ENCODE data around the gene SMARCA1. TPM values are rescaled to one million over a fixed set of nuclear protein-coding genes. Genes with fewer than 3 reads are reported as not detected.

SMARCA1 gene
- total RNA-seq, 2 experiments from 2014 or later = 0.19 TPM; not detected in 1

DNA sequence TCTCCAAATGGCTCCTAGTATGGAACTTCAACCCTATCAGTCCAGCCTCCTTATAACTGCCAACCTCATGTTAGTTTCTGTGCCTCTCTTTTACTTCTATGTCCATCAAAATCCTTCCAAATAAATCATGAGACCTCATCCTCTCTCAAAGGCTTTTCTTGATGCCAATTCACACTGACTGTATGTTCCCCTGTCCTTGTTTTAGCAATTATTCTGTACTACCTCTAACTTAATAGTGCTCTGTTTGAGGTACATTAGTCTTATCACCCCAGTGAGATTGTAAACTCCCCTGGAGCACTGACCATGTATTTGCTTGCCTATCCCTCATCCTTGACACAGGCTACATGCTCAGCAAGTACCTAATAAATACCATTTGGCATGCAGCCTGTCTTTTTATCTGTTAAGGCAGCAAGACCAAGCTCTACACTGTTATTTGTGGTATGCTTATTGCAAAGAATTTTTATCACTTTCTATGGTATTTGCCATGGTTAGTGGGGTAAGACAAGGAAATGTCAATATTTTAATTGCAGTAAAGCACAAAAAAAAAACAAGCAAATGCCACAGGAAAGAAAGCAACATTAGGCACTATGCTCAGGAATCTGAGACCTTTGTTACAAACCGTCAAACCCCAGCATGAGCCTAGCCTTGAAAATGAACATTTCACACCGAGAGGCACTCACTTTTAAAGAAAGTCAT, 119.2 kb downstream of the SMARCA1 start:
- ChIA-PET CTCF (ENCODE audit: unreplicated experiment) (no interaction called here), POLR2A (no interaction called here)
- H3K4me1 ChIP-seq (ENCODE audit: insufficient read depth, low read length, poor library complexity, severe bottlenecking) = no peaks in the 10 kb centered on the region
- H3K27ac ChIP-seq (ENCODE audit: low read depth, low read length, poor library complexity, severe bottlenecking) = no peak overlapping the region
- no peak overlapping the region for H2AFZ ChIP-seq (ENCODE audit: low read length)
- no peak for DNase-seq (ENCODE audit: low spot score)
- H3K79me2 ChIP-seq (ENCODE audit: insufficient read depth, low read depth, low read length) = no peaks in the 10 kb centered on the region
- no peaks in the 10 kb centered on the region for H4K20me1 ChIP-seq (ENCODE audit: insufficient read depth, low read length)
- no peak overlapping the region for H3K4me3 ChIP-seq (ENCODE audit: low read depth, low read length, poor library complexity, severe bottlenecking)
- TF ChIP-seq EZH2phosphoT487 (IDR thresholded peaks at IDR 0.05; ENCODE audit: borderline replicate concordance, low read depth, low read length) = no peak
- TF ChIP-seq, protein P1, sequence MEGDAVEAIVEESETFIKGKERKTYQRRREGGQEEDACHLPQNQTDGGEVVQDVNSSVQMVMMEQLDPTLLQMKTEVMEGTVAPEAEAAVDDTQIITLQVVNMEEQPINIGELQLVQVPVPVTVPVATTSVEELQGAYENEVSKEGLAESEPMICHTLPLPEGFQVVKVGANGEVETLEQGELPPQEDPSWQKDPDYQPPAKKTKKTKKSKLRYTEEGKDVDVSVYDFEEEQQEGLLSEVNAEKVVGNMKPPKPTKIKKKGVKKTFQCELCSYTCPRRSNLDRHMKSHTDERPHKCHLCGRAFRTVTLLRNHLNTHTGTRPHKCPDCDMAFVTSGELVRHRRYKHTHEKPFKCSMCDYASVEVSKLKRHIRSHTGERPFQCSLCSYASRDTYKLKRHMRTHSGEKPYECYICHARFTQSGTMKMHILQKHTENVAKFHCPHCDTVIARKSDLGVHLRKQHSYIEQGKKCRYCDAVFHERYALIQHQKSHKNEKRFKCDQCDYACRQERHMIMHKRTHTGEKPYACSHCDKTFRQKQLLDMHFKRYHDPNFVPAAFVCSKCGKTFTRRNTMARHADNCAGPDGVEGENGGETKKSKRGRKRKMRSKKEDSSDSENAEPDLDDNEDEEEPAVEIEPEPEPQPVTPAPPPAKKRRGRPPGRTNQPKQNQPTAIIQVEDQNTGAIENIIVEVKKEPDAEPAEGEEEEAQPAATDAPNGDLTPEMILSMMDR (conservative IDR thresholded peaks at IDR 0.05; ENCODE audit: low read length) = no peak
- H3K9me2 ChIP-seq (ENCODE audit: insufficient read depth, low read length) = no peaks in the 10 kb centered on the region
- H3K36me3 ChIP-seq (ENCODE audit: insufficient read depth, low read length) = no peaks in the 10 kb centered on the region
- no peaks in the 10 kb centered on the region for H3K9me3 ChIP-seq (ENCODE audit: low read length)
- no peak overlapping the region for H3K4me2 ChIP-seq (ENCODE audit: low read length)
- intact Hi-C loops (cut with micrococcal nuclease; ENCODE audit: unreplicated experiment) = no loop called here
- no TSS peak for BruUV-seq (replicated peaks)

Small RNAs within 50 kb of the gene (small RNA-seq; reads per million reads assigned to genes)
- not detected for gene RF01169
- gene RNA5SP513 = 0.31 reads per million
- gene RPS26P56 = not detected

Other genes with a start within 250 kb of the SMARCA1 start
- gene OCRL, start 16.8 kb upstream of the SMARCA1 start, total RNA-seq (2014; rRNA removed; shearing (Covaris generic)) = 3.1 and 3.3 TPM in 2 replicates
- gene OCRL, start 16.8 kb upstream of the SMARCA1 start, total RNA-seq (2022) = 6.7 and 8.2 TPM in 2 replicates
- gene APLN, start 131.5 kb upstream of the SMARCA1 start, total RNA-seq (2014; rRNA removed; shearing (Covaris generic)) = not detected in 2 replicates
- gene APLN, start 131.5 kb upstream of the SMARCA1 start, total RNA-seq (2022) = 0.13 TPM in 1 of 2 replicates, not detected in the other
- gene XPNPEP2, start 215.5 kb upstream of the SMARCA1 start, total RNA-seq (2014; rRNA removed; shearing (Covaris generic)) = not detected in 2 replicates
- gene XPNPEP2, start 215.5 kb upstream of the SMARCA1 start, total RNA-seq (2022) = not detected in 2 replicates

Data from OCI-LY7 (cell line).